Esophagus muscularis mucosa (tissue), 4 donors: ENCODE data around the gene BCAR1. TPM values are rescaled to one million over a fixed set of nuclear protein-coding genes. Genes with fewer than 3 reads are reported as not detected.
A peak's percentile ranks its signal among the peaks of the same experiment; 100 is the strongest.

Source experiments
- DNase-seq: peaks from one replicate; pipeline ENCODE4 v3.0.0-alpha.2; 2017; ENCODE audit errors: extremely low spot score
- H3K27ac ChIP-seq, 4 donors: fragments of 200-600 bp; sonication (generic); replicated peaks in 1 of 4; 1 replicate in 3 of 4; 2 replicates in 1 of 4; pipeline ENCODE4 v1.5.1; 2016 to 2019; ENCODE audit warnings: mild to moderate bottlenecking in 1 of 4
- H3K27me3 ChIP-seq, 4 donors: fragments of 200-600 bp; sonication (generic); one replicate each; pipeline versions ENCODE4 v1.5.1 to v1.6.0; 2016 to 2019
- H3K36me3 ChIP-seq, 4 donors: fragments of 200-600 bp; sonication (generic); one replicate each; pipeline ENCODE4 v1.5.1; 2016 to 2019
- H3K4me1 ChIP-seq, 4 donors: fragments of 200-600 bp; sonication (generic); one replicate each; pipeline ENCODE4 v1.5.1; 2016 to 2019
- H3K4me3 ChIP-seq, 4 donors: fragments of 200-600 bp; sonication (generic); 1 replicate in 2 of 4; 2 replicates in 2 of 4; pipeline ENCODE4 v1.5.1; 2016 to 2019; ENCODE audit warnings: mild to moderate bottlenecking in 4 of 4, moderate library complexity in 1 of 4
- H3K9me3 ChIP-seq, 4 donors: fragments of 200-600 bp; sonication (generic); 1 replicate in 3 of 4; 2 replicates in 1 of 4; pipeline ENCODE4 v1.5.1; 2016 to 2019
- EP300 ChIP-seq: sonication (generic); formaldehyde crosslinking; IDR thresholded peaks from one replicate; pipeline ENCODE4 v1.6.1; 2017; ENCODE audit warnings: antibody characterized with exemption
- POLR2A ChIP-seq: fragments of 450-650 bp; IDR thresholded peaks from one replicate; pipeline ENCODE4 v1.6.1; 2017; ENCODE audit warnings: antibody characterized with exemption, moderate library complexity, mild to moderate bottlenecking, low read depth
- POLR2AphosphoS5 ChIP-seq, 2 donors: sonication (generic); formaldehyde crosslinking; IDR thresholded peaks; one replicate each; pipeline ENCODE4 v1.6.1; 2017; ENCODE audit warnings: antibody characterized with exemption in 2 of 2
- WGBS: methylation state at CpG from one replicate; pipeline ENCODE4 v1.1.5; 2018; 5-methylcytosine and 5-hydroxymethylcytosine counted together
- intact Hi-C: fragments of 100-400 bp; cut with DNase I; formaldehyde crosslinking; loops from one replicate; pipeline ENCODE4 v1.15.1; 2023
- total RNA-seq, 4 donors: library from RNA; depleted of rRNA; stranded (reverse); fragments of >200 nt; gene quantifications; one replicate each; pipeline versions ENCODE4 v1.1.0 to v1.2.1, GENCODE V29; 2016
- TF ChIP-seq, protein P1 (sequence below), 3 experiments: fragments of 200-600 bp in 2 of 3; fragments of 450-650 bp in 1 of 3; sonication (generic) in 2 of 3; IDR thresholded peaks; one replicate each; pipeline ENCODE4 v1.5.1; 2017 to 2019; ENCODE audit warnings: antibody characterized with exemption in 3 of 3, mild to moderate bottlenecking in 2 of 3, moderate library complexity in 1 of 3

Gene BCAR1
- total RNA-seq, 4 donors from 2014 or later = 31.6 to 67.1 (median 54.8) TPM

DNA sequence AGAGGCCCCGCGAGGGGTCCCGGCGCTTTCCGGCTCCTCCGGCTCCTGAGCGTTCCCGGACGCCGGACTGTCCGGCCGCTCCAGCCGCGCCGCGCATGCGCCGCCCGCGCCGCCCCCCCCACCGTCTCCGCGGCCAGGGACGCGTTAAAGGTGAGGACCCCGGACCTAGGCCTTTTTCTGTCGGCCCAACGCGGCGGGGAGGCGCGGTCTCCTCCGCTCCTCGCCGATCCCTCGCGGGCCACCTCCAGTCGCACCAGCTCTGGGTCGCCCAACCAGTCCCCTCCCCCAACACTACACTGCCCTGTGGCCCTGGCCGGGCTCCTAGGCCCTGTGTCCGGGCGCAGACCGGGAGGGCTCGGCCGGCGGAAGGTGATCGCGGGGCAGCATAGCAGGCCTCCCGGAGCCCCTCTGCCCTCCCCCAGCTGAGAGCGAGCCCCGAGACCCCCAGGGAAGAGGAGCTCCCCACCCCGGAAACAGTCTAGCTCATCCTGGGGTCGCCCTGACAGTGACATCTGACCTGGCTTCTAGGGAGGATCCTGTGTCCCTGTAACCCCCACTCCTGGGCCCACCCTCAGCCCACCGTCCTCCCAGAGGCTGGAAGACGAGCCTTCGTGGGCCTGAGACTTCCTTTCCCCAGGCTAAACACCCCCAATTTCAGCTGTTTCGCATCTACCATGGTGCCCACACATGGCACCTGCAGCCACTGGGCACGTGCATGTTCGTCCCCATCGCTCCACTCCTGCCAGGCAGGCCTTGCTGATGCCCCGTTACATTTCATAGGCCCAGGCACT lies 14.7 kb upstream of the BCAR1 start:
- H3K4me1 ChIP-seq = peaks cover 62 to 66% (median 65%) of the 10 kb centered on the region in 4 donors
- intact Hi-C loops = loop anchor here (2.0 kb wide), 1 partner anchor 15 kb away; the partner anchor contains the start of gene BCAR1
- DNase-seq = no peak

DNA sequence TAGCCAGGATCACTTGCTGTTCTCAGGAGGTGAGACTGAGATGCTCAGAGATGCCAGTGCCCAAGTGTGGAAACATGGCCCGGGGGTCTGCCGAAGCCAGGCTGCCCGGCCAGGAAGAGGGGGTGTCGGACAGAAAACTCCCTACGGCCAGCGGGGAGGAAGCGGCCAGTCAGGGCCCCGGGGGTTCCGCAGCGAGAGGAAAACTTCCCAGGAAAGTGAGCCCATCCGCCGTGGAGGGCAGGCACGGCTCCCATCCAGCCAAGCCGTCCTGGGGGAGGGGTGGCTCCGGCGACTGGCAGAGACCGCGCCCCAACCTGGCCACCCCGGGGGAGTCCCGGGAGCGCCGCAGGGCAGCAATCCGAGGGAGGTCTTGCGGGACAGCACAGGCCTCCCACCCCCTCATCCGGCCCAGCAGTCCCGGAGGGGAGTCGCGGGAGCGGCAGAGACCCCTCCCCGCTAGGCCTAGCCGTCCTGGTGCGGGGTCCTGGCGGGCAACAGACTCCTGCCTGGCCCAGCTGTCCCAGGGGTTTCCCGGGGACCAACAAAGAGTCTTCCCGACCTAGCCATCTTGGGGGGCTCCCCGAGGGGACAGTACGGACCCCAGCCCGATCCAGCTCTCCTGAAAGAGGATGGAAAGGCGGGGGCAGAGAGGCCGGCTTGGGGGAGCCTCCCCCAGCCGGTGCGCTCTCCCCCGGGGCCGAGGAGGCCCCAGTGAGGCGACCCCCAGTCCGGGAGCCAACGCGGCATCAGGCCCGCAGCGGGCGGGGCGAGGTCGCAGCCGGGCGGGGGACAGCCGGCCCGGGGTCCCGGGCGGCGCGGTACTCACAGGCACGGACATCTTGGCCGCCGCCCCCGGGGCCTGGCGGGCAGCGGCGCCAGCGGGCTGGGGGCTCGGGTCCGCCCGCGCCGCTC lies 13.8 kb upstream of the BCAR1 start:
- no peaks in the 10 kb centered on the region for H3K27me3 ChIP-seq
- TF ChIP-seq, protein P1, sequence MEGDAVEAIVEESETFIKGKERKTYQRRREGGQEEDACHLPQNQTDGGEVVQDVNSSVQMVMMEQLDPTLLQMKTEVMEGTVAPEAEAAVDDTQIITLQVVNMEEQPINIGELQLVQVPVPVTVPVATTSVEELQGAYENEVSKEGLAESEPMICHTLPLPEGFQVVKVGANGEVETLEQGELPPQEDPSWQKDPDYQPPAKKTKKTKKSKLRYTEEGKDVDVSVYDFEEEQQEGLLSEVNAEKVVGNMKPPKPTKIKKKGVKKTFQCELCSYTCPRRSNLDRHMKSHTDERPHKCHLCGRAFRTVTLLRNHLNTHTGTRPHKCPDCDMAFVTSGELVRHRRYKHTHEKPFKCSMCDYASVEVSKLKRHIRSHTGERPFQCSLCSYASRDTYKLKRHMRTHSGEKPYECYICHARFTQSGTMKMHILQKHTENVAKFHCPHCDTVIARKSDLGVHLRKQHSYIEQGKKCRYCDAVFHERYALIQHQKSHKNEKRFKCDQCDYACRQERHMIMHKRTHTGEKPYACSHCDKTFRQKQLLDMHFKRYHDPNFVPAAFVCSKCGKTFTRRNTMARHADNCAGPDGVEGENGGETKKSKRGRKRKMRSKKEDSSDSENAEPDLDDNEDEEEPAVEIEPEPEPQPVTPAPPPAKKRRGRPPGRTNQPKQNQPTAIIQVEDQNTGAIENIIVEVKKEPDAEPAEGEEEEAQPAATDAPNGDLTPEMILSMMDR (IDR thresholded peaks at IDR 0.05) = no peak
- peak in 1 of 2 donors; percentile 28 for TF ChIP-seq POLR2AphosphoS5 (IDR thresholded peaks at IDR 0.05)
- under 1% methylated on average over 27 of the region's 74 CpGs for WGBS
- H3K4me3 ChIP-seq = peak overlapping the region; percentile 86 to 99 (median 92)
- peak overlapping the region; percentile 91 to 93 (median 93) for H3K27ac ChIP-seq
- DNase-seq = no peak
- peaks cover 0 to 5% (median 0%) of the 10 kb centered on the region in 4 donors for H3K36me3 ChIP-seq
- H3K4me1 ChIP-seq = peaks cover 64 to 75% (median 73%) of the 10 kb centered on the region in 4 donors
- no peaks in the 10 kb centered on the region for H3K9me3 ChIP-seq
- intact Hi-C loops = no loop called here

More for the DNA sequence above, 14.7 kb upstream of the BCAR1 start:
- TF ChIP-seq POLR2A = no peak
- peak; percentile 63 to 68 for TF ChIP-seq POLR2AphosphoS5 (IDR thresholded peaks at IDR 0.05)
- TF ChIP-seq, protein P1 (IDR thresholded peaks at IDR 0.05) = no peak
- 12% methylated on average over 26 of the region's 62 CpGs for WGBS
- H3K9me3 ChIP-seq = no peaks in the 10 kb centered on the region
- peak overlapping the region; percentile 91 to 93 (median 93) for H3K27ac ChIP-seq
- peaks cover 0 to 5% (median 0%) of the 10 kb centered on the region in 4 donors for H3K36me3 ChIP-seq
- peak overlapping the region; percentile 86 to 99 (median 92) for H3K4me3 ChIP-seq
- H3K27me3 ChIP-seq = no peaks in the 10 kb centered on the region

DNA sequence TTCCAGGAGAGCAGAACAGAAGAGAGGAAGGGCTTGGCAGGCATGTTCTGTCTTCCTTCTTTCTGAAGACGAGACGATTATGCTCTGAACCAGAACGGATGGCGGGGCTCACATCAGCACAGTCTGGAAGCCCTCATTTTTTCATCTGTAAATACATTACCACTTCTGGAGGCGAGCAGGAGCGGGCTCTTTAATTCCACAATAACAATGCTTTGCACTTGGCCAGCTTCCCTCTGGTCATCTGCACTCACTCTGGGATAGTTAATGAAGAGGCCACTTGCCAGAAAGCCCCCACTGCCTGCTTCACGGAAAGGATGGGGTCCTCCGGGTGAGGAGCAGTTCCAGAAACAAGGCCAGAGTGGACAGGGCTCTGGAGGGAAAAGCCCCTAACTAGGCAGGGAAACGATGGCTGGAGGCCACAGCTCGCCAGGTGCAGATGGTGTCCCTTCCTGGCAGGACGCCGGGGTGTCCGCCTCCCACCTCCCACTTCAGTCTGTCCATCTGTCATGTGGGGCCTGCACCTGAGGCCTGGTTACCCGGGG lies 13.1 kb upstream of the BCAR1 start:
- peak in 1 of 2 donors; percentile 12 for TF ChIP-seq POLR2AphosphoS5 (IDR thresholded peaks at IDR 0.05)
- TF ChIP-seq, protein P1 (IDR thresholded peaks at IDR 0.05) = no peak
- intact Hi-C loops = no loop called here
- Histone ChIP-seq H3K4me1 (peaks cover 64 to 79% (median 78%) of the 10 kb centered on the region in 4 donors), H3K4me3 (peak overlapping the region; percentile 86 to 99 (median 92)), H3K9me3 (no peaks in the 10 kb centered on the region), H3K27me3 (no peaks in the 10 kb centered on the region), H3K36me3 (peaks cover 0 to 5% (median 0%) of the 10 kb centered on the region in 4 donors), H3K27ac (peak overlapping the region; percentile 91 to 93 (median 93))
- WGBS = 15% methylated on average over 9 of the region's 14 CpGs
- no peak for DNase-seq

DNA sequence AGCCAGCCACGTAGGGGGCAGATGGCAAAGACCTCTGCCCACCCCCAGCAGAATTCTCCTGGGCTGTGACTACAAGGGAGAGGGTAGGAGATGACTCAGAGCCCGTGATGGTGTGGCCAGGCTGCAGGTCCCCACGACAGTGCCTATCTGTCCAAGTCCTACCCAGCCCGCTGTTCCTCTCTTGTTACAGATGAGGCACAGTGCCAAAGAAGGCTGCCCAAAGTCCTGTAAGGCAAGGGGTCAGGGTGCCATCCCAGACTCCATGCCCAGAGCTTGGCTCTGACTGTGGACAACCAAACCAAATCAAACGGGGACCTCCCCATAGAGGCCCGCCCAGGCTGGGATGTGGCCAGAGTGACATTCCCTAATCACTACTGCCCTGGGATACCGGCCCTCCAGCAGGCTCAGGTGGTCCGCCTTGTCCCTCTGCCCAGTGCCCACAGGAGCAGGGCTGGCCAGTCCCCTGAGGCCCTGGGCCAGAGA lies 12.6 kb upstream of the BCAR1 start:
- peaks cover 65 to 83% (median 79%) of the 10 kb centered on the region in 4 donors for H3K4me1 ChIP-seq

More for the DNA sequence above, 12.6 kb upstream of the BCAR1 start:
- intact Hi-C loops = no loop called here
- peak overlapping the region; percentile 86 to 99 (median 92) for H3K4me3 ChIP-seq
- H3K27me3 ChIP-seq = no peaks in the 10 kb centered on the region
- no peaks in the 10 kb centered on the region for H3K9me3 ChIP-seq
- DNase-seq = no peak
- TF ChIP-seq POLR2AphosphoS5 (IDR thresholded peaks at IDR 0.05) (no peak), EP300 (no peak), POLR2A (no peak)
- TF ChIP-seq, protein P1 (IDR thresholded peaks at IDR 0.05) = no peak
- peak overlapping the region; percentile 91 to 93 (median 93) for H3K27ac ChIP-seq
- 16% methylated on average over 4 of the region's 8 CpGs for WGBS
- H3K36me3 ChIP-seq = peaks cover 0 to 5% (median 0%) of the 10 kb centered on the region in 4 donors
